Measurements from ENCODE around the gene MEPE.

MEPE gene

GRCh38 chr4:87832669-87833068 is at the start of gene MEPE:
TSS of gene MEPE (plus strand) at chr4:87832969. CDS start at chr4:87834715, 1,746 bp downstream.
- no peak for DNase-seq

- no peak for DNase-seq
Measured at GRCh38 chr4:87783781-87784180, 49.0 kb upstream of the MEPE start.

GRCh38 chr4:87785731-87786509 is 46.8 kb upstream of the MEPE start:
- no peak for DNase-seq

- no peak for DNase-seq
Measured at GRCh38 chr4:87799301-87800113, 33.3 kb upstream of the MEPE start, which contains the start of gene IBSP. TSS of gene IBSP (plus strand) at chr4:87799554. CDS start at chr4:87802362, 2,808 bp downstream.

GRCh38 chr4:87802858-87803257 is 29.9 kb upstream of the MEPE start:
- no peak for DNase-seq

GRCh38 chr4:87803421-87803820 is 29.3 kb upstream of the MEPE start:
- no peak for DNase-seq

GRCh38 chr4:87804871-87805270 is 27.9 kb upstream of the MEPE start:
- no peak for DNase-seq

- no peak for DNase-seq
Measured at GRCh38 chr4:87805971-87806370, 26.8 kb upstream of the MEPE start.

- no peak for DNase-seq
Measured at GRCh38 chr4:87806520-87806919, 26.2 kb upstream of the MEPE start.

GRCh38 chr4:87807402-87807801 is 25.4 kb upstream of the MEPE start:
- DNase-seq: no peak

GRCh38 chr4:87811977-87812376 is 20.8 kb upstream of the MEPE start:
- no peak for DNase-seq

- no peak for DNase-seq
Measured at GRCh38 chr4:87819281-87819919, 13.4 kb upstream of the MEPE start.

GRCh38 chr4:87823200-87823599 is 9.6 kb upstream of the MEPE start:
- no peak for DNase-seq

- DNase-seq: no peak
Measured at GRCh38 chr4:87823724-87824123, 9.0 kb upstream of the MEPE start.

- no peak for DNase-seq
Measured at GRCh38 chr4:87824352-87824751, 8.4 kb upstream of the MEPE start.

GRCh38 chr4:87834401-87834800 is 1.6 kb downstream of the MEPE start:
- no peak for DNase-seq

- DNase-seq: no peak
Measured at GRCh38 chr4:87835197-87835596, 2.4 kb downstream of the MEPE start.

GRCh38 chr4:87835743-87836142 is 3.0 kb downstream of the MEPE start:
- no peak for DNase-seq

GRCh38 chr4:87838205-87838604 is 5.4 kb downstream of the MEPE start:
- no peak for DNase-seq

GRCh38 chr4:87838890-87839591 is 6.3 kb downstream of the MEPE start:
- DNase-seq: peak in 2 of 6 experiments; percentile 7 to 13

GRCh38 chr4:87839592-87839946 is 6.8 kb downstream of the MEPE start:
- DNase-seq: no peak

- no peak for DNase-seq
Measured at GRCh38 chr4:87840149-87840548, 7.4 kb downstream of the MEPE start.

GRCh38 chr4:87843936-87844335 is 11.2 kb downstream of the MEPE start:
- no peak for DNase-seq

Data from stimulated activated naive CD4-positive, alpha-beta T cell (primary cell).